COR-L47 (cell line): ENCODE results near the gene AKTIP.
A peak's percentile ranks its signal among the peaks of the same experiment; 100 is the strongest.
"Not testable (repeated sequence)": the region's sequence is repeated elsewhere in the genome, so short reads cannot be mapped to it uniquely, and the experiment has no call there.

Experiments used
- DNase-seq: peaks from one replicate; lab custom pipeline; 2025; lab: John Stamatoyannopoulos, UW

Gene AKTIP

DNA sequence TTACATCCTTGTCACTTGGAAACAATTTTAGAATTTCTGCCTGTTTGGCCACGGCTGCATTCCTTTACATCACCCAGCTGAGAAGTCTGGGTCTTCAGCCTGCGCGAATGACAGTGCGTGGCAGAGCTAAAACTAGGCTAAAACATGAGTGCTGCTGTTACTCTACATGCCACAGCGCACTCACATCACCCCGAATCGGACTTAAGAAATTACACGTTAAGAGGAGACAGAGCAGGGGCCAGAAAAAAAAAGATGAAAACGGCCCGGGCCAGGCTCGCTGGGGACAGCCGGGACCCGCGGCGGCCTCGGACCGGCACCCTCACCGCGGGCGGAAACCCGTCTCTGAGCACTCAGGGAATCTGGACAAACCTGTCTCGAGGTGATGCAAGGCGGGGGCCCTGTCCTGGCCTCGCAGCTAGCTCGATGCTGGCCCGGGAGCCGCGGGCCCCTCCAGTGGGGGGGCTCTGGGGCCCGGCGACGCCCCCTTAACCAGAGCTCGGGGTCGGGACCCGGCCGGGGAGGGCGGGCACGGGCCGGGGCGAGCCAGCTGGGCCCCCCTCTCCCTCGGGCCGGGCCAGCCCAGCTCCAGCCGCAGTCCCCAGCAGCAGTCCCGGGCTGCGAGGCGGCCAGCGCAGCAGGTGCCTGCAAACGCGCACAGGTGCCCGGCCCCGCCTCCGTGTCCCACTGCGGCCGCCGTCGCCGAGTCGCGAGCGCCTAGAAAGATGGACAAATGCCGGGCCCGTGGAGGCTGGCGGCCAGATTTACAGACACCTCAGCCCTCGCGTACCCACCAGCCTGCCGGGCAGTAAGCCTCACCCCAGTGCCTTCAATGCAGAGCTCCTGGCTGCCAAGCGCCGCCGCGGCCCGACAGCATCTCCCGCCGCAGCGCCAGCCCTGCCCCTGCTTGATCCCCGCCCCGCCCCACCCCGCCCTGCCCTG, at the start of gene AKTIP:
AKTIP (minus strand) TSS at position 879 of the 939 bp plus-strand sequence. CDS start 2,950 bp downstream, outside the sequence.
- DNase-seq, result no peak

DNA sequence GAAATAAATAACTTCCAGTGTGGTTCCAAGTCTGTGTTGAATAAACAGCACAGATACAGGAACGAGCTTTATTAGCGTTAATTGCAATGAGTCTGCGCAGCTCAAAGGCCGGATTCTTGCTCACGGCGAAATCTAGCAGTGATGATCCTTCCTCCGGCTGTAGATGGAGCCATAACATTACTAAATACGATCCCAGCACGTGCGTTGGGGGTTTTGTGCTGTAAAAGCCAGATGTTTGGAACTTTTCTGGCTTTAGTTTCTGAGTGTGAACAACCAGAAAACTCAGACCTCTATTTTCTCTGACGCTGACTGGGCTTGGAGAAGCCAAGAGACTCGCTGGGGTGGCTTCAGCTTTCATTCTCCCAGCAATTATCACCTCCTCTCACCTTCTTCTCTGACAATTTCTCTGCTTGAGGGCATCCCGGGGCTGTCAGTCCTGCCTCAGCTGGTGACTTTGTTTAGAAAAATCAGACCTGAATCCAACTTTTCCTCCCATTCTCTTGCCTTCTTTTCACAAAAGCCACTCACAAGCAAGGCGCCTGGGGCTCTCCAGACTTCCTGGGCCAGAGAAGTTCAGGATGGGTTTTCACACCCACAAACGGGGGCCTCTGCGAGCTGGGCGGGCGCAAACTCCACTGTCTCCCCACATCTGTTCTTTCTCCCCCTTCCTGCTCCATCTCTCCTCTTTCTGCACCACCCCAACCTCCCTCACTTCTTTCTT, 47.1 kb upstream of the AKTIP start:
- peak; percentile 92 for DNase-seq

DNA sequence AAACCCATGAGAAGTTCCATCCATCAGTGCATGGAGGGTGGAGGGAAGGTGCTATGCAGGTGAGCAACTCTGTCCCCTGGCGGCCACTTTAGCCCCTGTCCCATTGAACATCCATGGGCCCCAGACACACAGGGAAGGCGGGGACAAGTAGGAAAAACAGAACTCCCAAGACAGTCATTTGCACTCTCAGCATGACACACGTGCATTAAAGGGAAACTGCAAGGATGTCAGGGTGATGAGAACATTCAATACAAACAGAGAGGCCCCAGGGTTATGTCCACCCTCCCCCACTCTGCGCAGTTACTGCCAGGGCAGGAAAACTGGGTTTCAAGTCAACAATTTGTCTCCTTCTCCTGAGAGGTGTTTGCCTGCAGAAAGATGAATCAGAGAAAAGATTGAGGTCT, 44.0 kb upstream of the AKTIP start:
- DNase-seq, result no peak

DNA sequence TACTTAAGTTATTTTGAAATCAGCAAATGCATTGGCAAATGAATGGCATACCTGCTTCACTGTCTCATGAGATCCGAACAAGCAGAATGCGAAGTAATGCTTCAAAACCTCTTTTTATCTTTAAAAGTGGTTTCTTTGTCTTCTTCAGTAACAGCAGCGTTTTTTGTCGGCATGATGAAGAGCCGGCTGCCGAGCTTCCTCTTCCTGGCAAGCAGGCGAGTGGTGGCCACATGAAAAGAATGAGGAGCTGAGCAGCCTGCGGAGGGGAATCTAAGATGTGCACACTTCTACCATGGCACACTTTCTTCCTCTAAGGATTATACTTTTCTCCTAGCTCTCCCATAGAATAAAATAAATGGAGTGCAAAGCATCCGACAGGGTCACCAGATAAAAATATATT, 42.4 kb upstream of the AKTIP start:
- no peak for DNase-seq

DNA sequence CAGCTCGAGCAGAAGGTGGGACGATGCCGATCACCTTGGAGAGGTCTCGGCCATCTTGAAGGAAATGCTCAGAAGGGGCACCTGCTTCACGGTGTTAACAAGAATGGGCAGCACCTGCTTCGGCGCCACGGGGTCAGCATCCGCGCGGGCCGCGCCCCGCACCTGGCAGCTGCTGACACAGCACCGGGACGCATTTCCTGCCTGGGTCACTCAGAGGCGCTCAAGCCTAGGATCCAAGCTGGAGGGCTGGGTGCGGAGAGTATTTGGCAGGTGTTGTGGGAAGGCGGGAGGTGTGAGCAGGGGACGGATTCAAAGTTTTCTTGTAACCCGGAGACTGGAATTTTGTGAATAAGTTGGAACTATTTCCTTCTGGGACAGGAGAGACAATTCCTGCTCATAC, 39.3 kb upstream of the AKTIP start:
- DNase-seq, result no peak

DNA sequence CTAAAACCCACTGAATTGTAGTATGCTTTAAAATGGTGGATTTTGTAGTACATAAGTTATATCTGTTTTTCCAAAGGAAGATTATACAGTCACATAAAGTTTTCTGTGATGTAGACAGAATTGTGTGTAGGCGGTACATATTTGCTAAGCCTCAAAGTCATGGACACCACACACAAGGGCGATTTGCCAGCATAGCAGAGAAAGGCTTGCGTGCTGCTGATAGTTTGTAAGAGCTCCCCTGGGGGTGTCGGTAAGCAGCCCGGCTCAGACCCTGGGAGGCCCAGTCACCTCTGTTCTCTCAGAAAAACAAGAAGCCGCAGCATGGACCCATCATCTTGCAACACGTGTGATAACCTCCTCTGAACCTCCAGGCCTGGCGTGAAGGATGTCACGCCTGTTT, 38.3 kb upstream of the AKTIP start:
- no peak for DNase-seq

DNA sequence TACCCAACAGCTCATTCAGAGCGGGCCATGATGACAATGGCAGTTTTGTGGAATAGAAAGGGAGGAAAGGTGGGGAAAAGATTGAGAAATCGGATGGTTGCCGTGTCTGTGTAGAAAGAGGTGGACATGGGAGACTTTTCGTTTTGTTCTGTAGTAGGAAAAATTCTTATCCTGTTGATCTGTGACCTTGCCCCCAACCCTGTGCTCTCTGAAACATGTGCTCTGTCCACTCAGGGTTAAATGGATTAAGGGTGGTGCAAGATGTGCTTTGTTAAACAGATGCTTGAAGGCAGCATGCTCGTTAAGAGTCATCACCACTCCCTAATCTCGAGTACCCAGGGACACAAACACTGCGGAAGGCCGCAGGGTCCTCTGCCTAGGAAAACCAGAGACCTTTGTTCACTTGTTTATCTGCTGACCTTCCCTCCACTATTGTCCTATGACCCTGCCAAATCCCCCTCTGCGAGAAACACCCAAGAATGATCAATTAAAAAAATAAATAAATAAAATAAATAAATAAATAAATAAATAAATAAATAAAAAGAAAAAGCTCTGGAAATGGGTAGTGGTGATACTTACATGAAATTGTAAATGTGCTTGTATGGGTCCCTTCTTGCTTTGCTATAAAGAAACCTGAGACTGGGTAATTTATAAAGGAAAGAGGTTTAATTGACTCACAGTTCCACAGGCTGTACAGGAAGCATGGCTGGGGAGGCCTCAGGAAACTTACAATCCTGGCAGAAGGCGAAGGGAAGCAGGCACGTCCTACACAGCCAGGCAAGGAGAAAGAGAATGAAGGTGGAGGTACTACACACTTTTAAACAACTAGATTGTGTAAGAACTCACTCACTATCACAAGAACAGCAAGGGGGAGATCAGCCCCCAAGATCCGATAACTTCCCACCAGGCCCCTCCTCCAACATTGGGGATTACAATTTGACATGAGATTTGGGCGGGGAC, 37.0 kb upstream of the AKTIP start:
- DNase-seq, result not testable (repeated sequence)

DNA sequence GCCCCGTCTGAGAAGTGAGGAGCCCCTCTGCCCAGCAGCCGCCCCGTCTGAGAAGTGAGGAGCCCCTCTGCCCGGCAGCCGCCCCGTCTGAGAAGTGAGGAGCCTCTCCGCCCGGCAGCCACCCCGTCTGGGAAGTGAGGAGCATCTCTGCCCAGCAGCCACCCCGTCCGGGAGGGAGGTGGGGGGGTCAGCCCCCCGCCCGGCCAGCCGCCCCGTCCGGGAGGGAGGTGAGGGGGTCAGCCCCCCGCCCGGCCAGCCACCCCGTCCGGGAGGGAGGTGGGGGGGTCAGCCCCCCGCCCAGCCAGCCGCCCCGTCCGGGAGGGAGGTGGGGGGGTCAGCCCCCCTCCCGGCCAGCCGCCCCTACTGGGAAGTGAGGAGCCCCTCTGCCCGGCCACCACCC, 36.3 kb upstream of the AKTIP start:
- not testable (repeated sequence) for DNase-seq

DNA sequence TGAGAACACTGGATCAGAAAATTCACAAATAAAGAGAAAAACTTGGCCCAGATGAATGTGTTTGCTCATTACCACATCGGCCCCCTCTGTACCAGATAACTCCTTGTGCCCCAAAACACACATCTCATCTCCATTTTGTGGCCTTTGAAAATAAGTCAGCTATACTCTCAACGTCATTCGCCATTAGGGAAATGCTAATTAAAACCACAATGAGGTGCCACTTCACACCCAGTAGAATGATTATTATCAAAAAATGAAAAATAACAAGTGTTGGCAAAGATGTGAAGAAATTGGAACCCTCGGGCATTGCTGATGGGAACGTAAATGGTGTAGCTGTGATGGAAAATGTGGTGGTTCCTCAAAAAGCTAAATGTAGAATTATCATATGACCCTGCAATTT, 34.6 kb upstream of the AKTIP start:
- DNase-seq, result no peak

DNA sequence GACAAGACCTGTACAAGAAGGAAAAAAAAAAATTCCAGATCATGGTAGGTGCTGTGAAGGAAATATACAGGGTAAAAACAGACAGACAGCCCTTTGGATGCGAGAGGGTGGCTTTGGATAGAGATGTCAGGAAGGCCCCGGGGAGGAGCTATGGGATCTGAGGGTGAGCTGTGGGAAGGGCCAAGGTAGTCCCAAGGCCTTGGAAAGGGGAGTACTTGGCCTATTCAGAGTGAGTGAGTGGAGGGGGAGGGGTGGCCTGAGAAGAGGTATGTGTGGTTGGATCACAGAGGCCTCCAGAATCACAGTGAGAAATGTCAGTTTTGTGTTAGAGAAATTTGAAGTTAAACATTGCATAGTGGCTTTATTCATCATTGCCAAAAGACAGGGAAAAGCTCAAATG, 31.2 kb upstream of the AKTIP start:
- no peak for DNase-seq

DNA sequence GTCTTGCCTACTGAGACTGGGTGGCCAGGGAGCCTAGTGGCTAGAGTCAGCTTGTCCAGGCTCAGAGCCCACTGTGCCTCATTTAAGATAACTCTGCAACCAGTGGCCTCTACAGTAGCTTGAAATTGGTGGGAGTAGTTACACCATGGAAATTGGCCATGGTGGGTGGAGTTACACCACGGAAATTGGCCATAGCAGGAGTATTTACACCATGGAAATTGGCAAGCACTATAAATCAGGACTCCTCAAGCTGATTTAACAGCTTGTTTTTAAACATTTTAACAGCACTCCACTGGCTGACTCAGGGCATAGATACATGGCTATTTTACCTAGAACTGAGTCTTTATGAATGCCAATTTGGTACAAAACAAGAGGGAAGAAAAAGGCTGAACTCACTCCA, 27.7 kb upstream of the AKTIP start:
- DNase-seq, result no peak

DNA sequence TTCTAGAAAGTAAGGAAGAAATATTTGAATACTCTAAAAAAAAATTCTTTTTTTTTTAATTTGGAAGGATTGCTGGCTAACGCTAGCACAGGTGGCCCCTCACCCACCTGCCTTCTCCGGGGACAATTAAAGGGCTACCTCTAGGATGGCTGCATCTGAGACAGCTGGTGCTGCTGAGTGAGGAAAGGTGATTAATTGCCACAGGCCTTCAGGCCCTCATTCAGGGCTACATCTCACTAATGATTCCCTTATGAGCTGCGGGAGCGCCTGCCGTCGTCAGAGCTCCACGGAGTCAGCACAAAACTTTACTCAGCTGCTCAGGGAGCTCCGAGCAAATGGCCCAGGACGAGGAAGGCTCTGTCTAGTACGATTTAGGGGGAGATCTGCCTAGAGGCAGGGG, 27.0 kb upstream of the AKTIP start:
- no peak for DNase-seq

DNA sequence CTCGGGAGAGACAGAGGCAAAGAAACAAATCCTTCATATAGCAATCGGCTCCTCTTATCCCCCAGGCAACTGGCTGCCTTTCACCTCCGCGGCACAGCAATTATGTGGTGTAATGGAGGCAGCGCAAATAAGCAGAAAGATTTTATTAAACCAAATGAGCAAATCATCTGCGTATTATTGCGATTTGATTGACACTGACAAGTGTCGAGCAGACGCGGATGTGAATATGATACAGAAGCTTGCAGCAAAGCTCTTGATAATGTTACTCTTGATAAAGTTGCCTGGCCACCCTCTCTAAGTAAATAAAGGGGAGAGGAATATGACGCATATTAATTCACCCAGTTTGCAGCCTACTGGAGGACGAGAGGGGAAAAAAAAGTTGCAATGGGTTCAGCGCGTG, 26.5 kb upstream of the AKTIP start:
- no peak for DNase-seq

DNA sequence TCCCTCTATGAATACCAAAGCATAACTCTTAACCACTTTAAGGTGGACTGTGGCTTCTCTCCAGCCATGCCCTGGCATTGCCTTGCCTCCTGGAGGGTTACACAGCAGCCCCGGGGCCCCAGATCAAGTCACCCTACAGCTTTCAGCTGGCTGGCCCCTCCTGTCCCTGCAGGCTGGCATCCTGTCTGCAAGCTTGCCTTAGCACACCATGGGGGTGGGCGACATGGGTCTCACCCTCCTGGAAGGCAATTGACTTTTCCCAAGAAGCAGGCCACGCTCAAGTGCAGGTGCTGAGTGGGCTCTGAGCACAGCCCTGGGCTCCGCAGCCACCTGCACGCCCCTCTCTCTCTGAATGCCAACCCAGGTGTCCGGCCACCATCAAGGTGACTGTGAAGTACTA, 25.8 kb upstream of the AKTIP start:
- no peak for DNase-seq

DNA sequence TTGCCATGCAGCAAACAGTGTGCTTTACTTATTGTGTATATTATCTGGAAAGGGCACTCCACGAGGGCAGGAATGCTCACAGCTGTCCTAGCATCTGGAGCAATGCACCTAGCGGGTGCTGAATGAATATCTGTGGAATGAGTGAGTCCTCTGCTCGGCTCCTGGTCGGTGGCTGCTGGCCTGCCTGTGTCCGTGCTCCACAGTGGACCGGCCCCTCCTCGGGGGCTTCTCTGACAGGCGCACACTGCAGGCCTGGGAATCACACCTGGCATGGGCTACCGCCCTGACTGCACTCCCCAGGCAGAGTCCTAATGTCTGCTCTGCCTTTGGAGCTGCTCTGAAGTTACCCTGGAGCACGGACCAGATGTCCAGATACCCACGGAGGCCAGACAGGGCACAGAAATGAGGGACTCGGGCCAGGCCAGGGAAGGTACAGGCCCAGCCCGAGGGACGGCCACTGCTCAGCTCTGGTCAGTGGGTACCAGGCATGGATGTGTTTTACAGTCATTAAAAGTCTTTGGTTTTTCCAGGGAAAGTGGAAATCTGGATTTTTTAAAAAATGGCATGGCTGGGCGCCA, 21.1 kb upstream of the AKTIP start:
- no peak for DNase-seq

DNA sequence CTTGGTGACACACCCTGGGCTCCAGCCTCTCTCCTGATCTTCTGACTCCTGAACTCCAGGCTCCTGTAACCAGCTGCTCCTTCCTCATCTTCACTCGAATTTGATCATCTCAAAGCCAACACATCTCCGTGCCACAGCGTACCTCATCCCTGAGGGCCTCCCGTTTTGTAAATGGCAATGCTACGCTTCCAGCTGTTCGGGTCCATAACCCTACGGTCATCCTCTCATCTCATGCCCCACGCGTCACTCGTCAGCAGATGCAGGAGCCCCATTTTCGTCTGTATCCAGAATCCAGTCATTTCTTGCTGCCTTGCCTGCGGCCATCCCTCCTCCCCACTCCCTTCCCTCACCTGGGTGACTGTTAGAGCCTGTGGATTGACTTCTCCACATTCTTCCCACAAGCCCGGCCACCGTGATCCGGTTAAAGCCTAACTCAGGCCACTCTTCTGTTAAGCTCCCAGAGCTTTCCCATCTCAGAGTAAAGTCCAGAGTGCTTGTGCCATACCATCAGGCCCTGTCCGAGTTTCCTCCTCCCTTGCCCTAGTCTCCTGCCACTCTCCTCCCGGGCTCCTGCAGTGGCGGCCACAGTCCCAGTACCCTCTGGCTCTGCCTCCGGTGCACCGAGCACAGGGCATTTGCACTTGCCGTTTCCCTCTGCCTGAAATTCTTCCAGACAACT, 20.3 kb upstream of the AKTIP start:
- DNase-seq, result no peak

DNA sequence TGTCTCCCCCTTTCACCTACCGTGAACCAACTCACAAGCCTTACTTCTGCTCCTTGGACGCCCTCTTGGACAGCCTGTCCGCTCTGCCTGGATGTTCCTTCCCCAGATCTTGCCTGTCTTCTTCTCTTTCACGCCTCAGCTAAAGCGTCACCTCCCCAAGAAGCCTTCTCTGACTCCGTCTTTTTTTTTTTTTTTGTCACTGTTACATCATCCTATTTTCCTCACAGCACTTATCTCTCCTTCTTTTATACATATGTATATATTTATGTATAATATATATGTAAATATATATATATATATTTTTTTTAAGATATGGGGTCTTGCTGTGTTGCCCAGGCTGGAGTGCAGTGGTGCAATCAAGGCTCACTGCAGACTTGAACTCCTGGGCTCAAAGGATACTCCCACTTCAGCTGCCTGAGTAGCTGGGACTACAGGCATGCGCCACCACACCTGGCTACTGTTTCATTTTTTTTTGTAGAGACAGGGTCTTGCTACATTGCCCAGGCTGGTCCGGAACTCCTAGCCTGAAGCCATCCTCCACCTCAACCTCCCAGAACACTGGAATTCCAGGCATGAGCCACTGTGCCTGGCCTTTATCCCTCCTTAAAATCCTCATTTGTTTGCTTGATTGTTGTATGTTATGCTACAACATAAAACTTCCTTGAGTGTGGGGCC, 16.5 kb upstream of the AKTIP start:
- DNase-seq, result no peak

DNA sequence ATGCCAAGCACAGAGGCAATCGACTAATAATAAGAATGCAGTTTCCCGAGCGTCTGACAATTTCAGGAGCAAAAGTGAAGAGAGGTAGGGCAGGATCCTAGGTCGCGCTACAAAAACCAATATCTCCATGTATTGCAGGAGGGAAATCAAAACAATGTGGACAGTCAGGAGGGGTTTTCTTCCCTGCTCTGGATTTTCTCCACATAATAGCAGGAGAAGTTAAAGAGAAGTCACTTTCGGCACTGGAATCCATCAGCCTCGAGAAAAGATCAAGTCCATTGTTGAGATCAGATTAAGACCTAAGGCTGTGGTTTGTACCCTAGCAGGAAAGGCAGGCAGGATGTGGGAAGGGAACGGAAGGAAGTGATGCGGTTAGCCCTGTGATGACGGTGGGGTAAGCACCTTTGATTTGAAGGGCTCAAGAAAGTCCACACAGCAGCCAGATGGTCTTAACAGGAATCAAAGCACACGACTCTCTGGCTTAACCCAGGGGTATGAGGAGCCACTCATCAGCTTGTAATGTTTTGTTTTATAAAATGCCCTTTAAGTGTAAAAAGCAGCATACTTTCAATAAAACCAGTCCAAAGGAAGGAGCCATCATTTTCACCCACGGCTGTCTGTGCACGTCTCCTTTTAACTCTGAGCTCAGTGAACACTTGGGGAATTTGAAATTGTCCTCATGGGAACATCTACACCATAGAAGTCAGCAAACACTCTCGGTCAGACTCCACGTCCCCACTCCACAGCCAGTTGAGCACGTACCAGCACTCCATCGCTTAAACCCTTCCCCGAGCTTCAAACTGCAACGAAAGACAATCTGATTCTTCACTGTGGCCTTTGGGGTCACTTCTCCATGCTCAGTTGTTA, 15.8 kb upstream of the AKTIP start:
- no peak for DNase-seq

DNA sequence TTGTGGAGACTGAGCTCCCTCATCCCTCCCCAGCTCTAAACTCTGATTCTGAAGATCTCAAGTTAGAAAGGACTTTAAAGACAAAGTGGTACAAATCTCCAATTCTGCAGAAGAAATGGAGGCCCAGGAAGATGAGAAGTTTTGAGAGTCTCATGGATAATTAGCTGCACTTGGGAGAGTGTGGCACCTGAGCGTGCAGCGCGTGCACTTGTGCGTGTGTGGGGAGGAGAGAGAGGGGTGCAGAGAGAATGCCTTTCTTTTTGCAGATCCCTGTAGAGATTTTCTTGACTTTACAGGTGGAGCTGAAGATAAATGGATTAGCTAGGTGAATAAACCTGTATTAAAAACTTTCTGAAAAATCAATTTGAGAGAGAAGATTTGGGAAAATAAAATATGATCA, 14.8 kb upstream of the AKTIP start:
- DNase-seq, result no peak

DNA sequence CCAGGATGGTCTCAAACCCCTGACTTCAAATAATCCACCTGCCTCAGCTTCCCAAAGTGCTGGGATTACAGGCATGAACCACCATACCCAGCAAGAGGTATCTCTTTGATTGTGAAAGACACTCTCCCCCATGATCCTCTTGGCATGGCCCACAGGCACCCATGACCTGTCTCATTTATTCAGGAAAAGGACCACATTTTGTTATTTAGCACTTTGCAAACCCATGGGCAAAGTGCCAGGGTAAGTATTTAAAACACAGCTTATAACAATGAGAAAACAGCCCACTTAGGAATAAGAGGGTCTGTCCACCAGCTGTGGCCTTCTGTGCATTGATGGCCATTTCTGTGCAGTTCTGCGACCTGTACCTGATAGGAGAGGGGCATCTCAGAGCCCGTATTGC, 12.8 kb upstream of the AKTIP start:
- no peak for DNase-seq
